HepG2 (cell line): ENCODE results near the gene UBAP2. TPM values are rescaled to one million over a fixed set of nuclear protein-coding genes. Genes with fewer than 3 reads are reported as not detected.

Experiments used
- ATAC-seq: fragments of 200-7000 bp; cut with Tn5 transposase; 3 replicates; pipeline ENCODE4 v1.9.1; 2020; ENCODE audit warnings: mild to moderate bottlenecking, moderate library complexity
- BruUV-seq: library from RNA; stranded (reverse); fragments of 400-500 nt; replicated peaks from 2 replicates; lab custom pipeline; 2021; lab: Mats Ljungman, UMichigan
- CTCF ChIA-PET: fragments of 300-600 bp; formaldehyde crosslinking; extraction: SDS; loops from one replicate; lab custom pipeline; 2021; ENCODE audit warnings: low total read pairs, inconsistent platforms, low intra/inter-chr PET ratio; lab: Yijun Ruan, JAX
- POLR2A ChIA-PET: fragments of 350-600 bp; sonication (Branson Sonifier 250); formaldehyde crosslinking; loops from one replicate; lab custom pipeline; 2020; ENCODE audit warnings: antibody characterized with exemption, inconsistent platforms; lab: Yijun Ruan, JAX
- DNase-seq: peaks from one replicate; pipeline ENCODE4 v3.0.0-alpha.2; 2015; ENCODE audit warnings: low spot score
- FAIRE-seq: peaks from 3 replicates; lab custom pipeline; 2011; peaks lifted over from hg19 to GRCh38; lab: Jason Lieb, UNC
- H2AFZ ChIP-seq: one replicate; pipeline ENCODE4 v1.6.1; 2011; ENCODE audit warnings: low read length, inconsistent platforms
- H3K27ac ChIP-seq: fragments of 300-600 bp; 3 replicates; pipeline ENCODE4 v1.8.0; 2011; ENCODE audit warnings: mixed run types, mild to moderate bottlenecking, mixed read lengths, low read length, inconsistent platforms; ENCODE audit not compliant: insufficient read depth; ENCODE audit errors: extremely low read length
- H3K27me3 ChIP-seq, 2 experiments: fragments of 200-600 bp in 1 of 2; 2 replicates in 1 of 2; 3 replicates in 1 of 2; pipeline versions ENCODE4 v1.6.0 to v1.8.0; 2011; ENCODE audit warnings: low read length in 2 of 2, mild to moderate bottlenecking in 2 of 2, moderate library complexity in 2 of 2, inconsistent platforms in 1 of 2; ENCODE audit not compliant: insufficient read depth in 2 of 2, control insufficient read depth in 1 of 2
- H3K36me3 ChIP-seq, 2 experiments: fragments of 200-600 bp in 1 of 2; replicated peaks in 1 of 2; 2 replicates in 1 of 2; 3 replicates in 1 of 2; pipeline versions ENCODE4 v1.5.1 to v1.8.0; 2011; ENCODE audit warnings: low read length in 2 of 2, inconsistent platforms in 1 of 2; ENCODE audit not compliant: insufficient read depth in 2 of 2, control insufficient read depth in 1 of 2
- H3K4me1 ChIP-seq: 2 replicates; pipeline ENCODE4 v1.5.1; 2012; ENCODE audit warnings: low read length, inconsistent platforms; ENCODE audit not compliant: insufficient read depth
- H3K4me2 ChIP-seq: 2 replicates; pipeline ENCODE4 v1.6.0; 2011; ENCODE audit warnings: low read depth, low read length, inconsistent platforms
- H3K4me3 ChIP-seq, 3 experiments: fragments of 200-600 bp in 1 of 3; sonication (generic), shearing (Covaris generic) in 1 of 3; replicated peaks in 1 of 3; 2 replicates each; pipeline ENCODE4 v1.5.1; 2011 to 2016; ENCODE audit warnings: low read length in 3 of 3, inconsistent platforms in 2 of 3, low read depth in 2 of 3, mild to moderate bottlenecking in 2 of 3, control low read depth in 1 of 3, mixed read lengths in 1 of 3; ENCODE audit not compliant: insufficient read depth in 1 of 3
- H3K79me2 ChIP-seq: one replicate; pipeline ENCODE4 v1.6.1; 2011; ENCODE audit warnings: low read length, inconsistent platforms; ENCODE audit not compliant: insufficient read depth
- H3K9ac ChIP-seq: 2 replicates; pipeline ENCODE4 v1.6.0; 2011; ENCODE audit warnings: mild to moderate bottlenecking, low read depth, low read length, inconsistent platforms; ENCODE audit not compliant: insufficient read depth
- H3K9me3 ChIP-seq: 2 replicates; pipeline ENCODE4 v1.5.1; 2012; ENCODE audit warnings: mild to moderate bottlenecking, low read length
- H4K20me1 ChIP-seq: 2 replicates; pipeline ENCODE4 v1.6.0; 2011; ENCODE audit warnings: inconsistent platforms, mild to moderate bottlenecking, low read length, moderate library complexity; ENCODE audit not compliant: insufficient read depth
- ARHGAP35 ChIP-seq: sonication (generic); formaldehyde crosslinking; IDR thresholded peaks from 2 replicates; pipeline ENCODE4 v1.9.0; 2022; ENCODE audit warnings: mild to moderate bottlenecking, inconsistent platforms, moderate library complexity, missing genetic modification reagents, borderline replicate concordance
- FOXK1 ChIP-seq: sonication (generic); formaldehyde crosslinking; IDR thresholded peaks from 2 replicates; pipeline ENCODE4 v1.4.0; 2020; ENCODE audit warnings: low read depth, missing genetic modification reagents, borderline replicate concordance
- KMT2B ChIP-seq: IDR thresholded peaks from 2 replicates; pipeline ENCODE4 v1.6.1; 2016; ENCODE audit warnings: missing genetic modification reagents, missing compliant biosample characterization
- ONECUT2 ChIP-seq: sonication (generic); formaldehyde crosslinking; IDR thresholded peaks from 2 replicates; pipeline ENCODE4 v1.4.0; 2020; ENCODE audit warnings: missing genetic modification reagents
- PHF5A ChIP-seq: IDR thresholded peaks from one replicate; pipeline ENCODE4 v1.6.1; 2018; ENCODE audit warnings: low read depth, missing genetic modification reagents; ENCODE audit not compliant: unreplicated experiment
- TBX2 ChIP-seq: sonication (generic); formaldehyde crosslinking; IDR thresholded peaks from 2 replicates; pipeline ENCODE4 v1.5.0; 2020; ENCODE audit warnings: missing genetic modification reagents, mild to moderate bottlenecking, borderline replicate concordance
- ZMYM2 ChIP-seq: sonication (generic); formaldehyde crosslinking; IDR thresholded peaks from 2 replicates; pipeline ENCODE4 v1.8.0; 2022; ENCODE audit warnings: mild to moderate bottlenecking, missing genetic modification reagents
- ZNF572 ChIP-seq: sonication (generic); formaldehyde crosslinking; IDR thresholded peaks from 2 replicates; pipeline ENCODE4 v1.5.1; 2020; ENCODE audit warnings: mild to moderate bottlenecking, missing genetic modification reagents
- WGBS: methylation state at CpG from one replicate; pipeline ENCODE4 v1.1.6; 2017; ENCODE audit warnings: low lambda C conversion rate; 5-methylcytosine and 5-hydroxymethylcytosine counted together
- in situ Hi-C: cut with HindIII; loops from 2 replicates; pipeline ENCODE4 v1.10.0; 2017; ENCODE audit warnings: low pct_unique_long_range_greater_than_20kb; ENCODE audit not compliant: extremely low pct_ligation_motif_present
- intact Hi-C: fragments of 100-400 bp; cut with micrococcal nuclease; formaldehyde crosslinking; loops from one replicate; pipeline ENCODE4 v1.10.0; 2022; ENCODE audit not compliant: unreplicated experiment
- polyA plus RNA-seq, 8 experiments: library from polyadenylated mRNA; depleted of rRNA in 3 of 8; stranded (reverse) in 7 of 8; unstranded in 1 of 8; fragments of >200 nt; fragmentation: Illumina TruSeq in 4 of 8; extraction: Trizol in 4 of 8; gene quantifications; 2 replicates each; pipeline versions ENCODE4 v1.2.1 to v1.2.3, GENCODE V29; 2011 to 2016; ENCODE audit warnings: low read depth in 4 of 8, missing spikeins in 1 of 8, mixed read lengths in 1 of 8; ENCODE audit not compliant: insufficient read depth in 1 of 8
- total RNA-seq, 5 experiments: library from RNA; depleted of rRNA; stranded (reverse); fragments of >200 nt; fragmentation: Illumina TruSeq; extraction: Trizol; gene quantifications; 2 replicates each; pipeline ENCODE4 v1.2.3, GENCODE V29; 2016; ENCODE audit warnings: low read depth in 1 of 5
- TF ChIP-seq, protein P1 (sequence below): sonication (generic); formaldehyde crosslinking; IDR thresholded peaks from 2 replicates; pipeline ENCODE4 v1.4.0; 2020; ENCODE audit warnings: mild to moderate bottlenecking, low read depth, missing genetic modification reagents
- TF ChIP-seq, protein P2 (sequence below): sonication (generic); formaldehyde crosslinking; IDR thresholded peaks from 2 replicates; pipeline ENCODE4; 2020; ENCODE audit warnings: missing genetic modification reagents, mild to moderate bottlenecking, borderline replicate concordance

Gene UBAP2
- total and polyA plus RNA-seq, 2 of the 13 experiments (the other 11 are each of a cell fraction or from before 2014, with no cell fraction given): 19.0 to 22.0 TPM

DNA sequence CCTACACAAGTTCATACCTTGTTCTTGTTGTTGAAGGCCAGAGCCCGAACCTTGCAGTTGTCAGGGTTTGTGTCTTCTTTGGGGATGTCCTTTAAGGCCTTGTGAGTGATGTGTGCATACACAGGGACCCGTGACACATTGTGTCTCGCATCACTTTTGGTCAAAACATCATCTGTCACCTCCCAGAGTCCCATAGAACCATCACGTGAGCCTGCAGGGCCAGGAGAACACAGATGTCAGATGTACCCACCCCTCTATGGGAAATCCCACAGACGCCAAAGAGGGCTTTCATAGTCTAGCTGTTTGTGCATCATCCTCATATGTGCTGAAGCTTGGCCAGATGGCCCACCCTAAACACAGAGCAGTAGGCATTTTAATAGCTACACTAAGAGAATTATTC lies 49.6 kb upstream of the UBAP2 start:
- Histone ChIP-seq H3K36me3 (peaks cover 27 to 54% of the 10 kb centered on the region in 2 experiments), H3K9me3 (no peaks in the 10 kb centered on the region), H3K79me2 (no peaks in the 10 kb centered on the region), H4K20me1 (no peaks in the 10 kb centered on the region), H3K4me2 (no peak overlapping the region), H3K4me1 (no peaks in the 10 kb centered on the region), H3K4me3 (no peak overlapping the region), H3K27me3 (no peaks in the 10 kb centered on the region), H2AFZ (no peak overlapping the region), H3K27ac (no peak overlapping the region), H3K9ac (no peak overlapping the region)
- FAIRE-seq (no peak), ATAC-seq (no peak), DNase-seq (no peak)
- in situ Hi-C loops (no loop called here), intact Hi-C loops (no loop called here)
- POLR2A ChIA-PET: no interaction called here
- WGBS: 98% methylated on average over 4 of the region's 5 CpGs
- CTCF ChIA-PET: no interaction called here
- no TSS peak for BruUV-seq
- TF ChIP-seq PHF5A (CRISPR knock-in tag): no peak
- no peak for TF ChIP-seq FOXK1 (CRISPR knock-in tag)
- TF ChIP-seq, protein P1, sequence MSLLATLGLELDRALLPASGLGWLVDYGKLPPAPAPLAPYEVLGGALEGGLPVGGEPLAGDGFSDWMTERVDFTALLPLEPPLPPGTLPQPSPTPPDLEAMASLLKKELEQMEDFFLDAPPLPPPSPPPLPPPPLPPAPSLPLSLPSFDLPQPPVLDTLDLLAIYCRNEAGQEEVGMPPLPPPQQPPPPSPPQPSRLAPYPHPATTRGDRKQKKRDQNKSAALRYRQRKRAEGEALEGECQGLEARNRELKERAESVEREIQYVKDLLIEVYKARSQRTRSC: no peak
- no peak for TF ChIP-seq KMT2B (CRISPR knock-in tag)
- no peak for TF ChIP-seq ZMYM2 (CRISPR knock-in tag)
- TF ChIP-seq ARHGAP35: no peak
- no peak for TF ChIP-seq ONECUT2 (CRISPR knock-in tag)
- TF ChIP-seq TBX2: no peak
- no peak for TF ChIP-seq ZNF572 (CRISPR knock-in tag)

DNA sequence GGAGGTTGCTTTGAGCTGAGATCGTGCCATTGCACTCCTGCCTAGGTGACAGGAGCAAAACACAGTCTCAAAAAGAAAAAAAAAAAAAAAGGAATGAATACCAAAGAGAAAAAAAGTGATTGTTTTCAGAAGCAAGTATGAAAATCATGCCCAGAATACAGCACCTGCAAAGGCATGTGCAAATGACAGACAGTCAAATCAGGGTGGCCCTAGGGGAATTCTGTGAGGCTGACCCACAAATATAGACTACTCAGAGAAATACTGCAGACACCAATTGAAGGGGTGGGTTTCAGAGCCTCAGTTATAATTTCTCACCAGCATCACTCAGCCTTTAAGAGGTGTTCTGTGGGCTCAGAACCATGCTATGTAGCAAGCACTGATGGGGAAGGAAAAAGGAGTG lies 49.2 kb upstream of the UBAP2 start:
- CTCF ChIA-PET: no interaction called here
- no peak for DNase-seq
- TF ChIP-seq, protein P2, sequence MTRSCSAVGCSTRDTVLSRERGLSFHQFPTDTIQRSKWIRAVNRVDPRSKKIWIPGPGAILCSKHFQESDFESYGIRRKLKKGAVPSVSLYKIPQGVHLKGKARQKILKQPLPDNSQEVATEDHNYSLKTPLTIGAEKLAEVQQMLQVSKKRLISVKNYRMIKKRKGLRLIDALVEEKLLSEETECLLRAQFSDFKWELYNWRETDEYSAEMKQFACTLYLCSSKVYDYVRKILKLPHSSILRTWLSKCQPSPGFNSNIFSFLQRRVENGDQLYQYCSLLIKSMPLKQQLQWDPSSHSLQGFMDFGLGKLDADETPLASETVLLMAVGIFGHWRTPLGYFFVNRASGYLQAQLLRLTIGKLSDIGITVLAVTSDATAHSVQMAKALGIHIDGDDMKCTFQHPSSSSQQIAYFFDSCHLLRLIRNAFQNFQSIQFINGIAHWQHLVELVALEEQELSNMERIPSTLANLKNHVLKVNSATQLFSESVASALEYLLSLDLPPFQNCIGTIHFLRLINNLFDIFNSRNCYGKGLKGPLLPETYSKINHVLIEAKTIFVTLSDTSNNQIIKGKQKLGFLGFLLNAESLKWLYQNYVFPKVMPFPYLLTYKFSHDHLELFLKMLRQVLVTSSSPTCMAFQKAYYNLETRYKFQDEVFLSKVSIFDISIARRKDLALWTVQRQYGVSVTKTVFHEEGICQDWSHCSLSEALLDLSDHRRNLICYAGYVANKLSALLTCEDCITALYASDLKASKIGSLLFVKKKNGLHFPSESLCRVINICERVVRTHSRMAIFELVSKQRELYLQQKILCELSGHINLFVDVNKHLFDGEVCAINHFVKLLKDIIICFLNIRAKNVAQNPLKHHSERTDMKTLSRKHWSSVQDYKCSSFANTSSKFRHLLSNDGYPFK (CRISPR knock-in tag): no peak
- TF ChIP-seq, all 625 proteins: peak for 0
- FAIRE-seq (no peak), ATAC-seq (no peak)
- in situ Hi-C loops: no loop called here
- no peak overlapping the region for H2AFZ ChIP-seq
- intact Hi-C loops: no loop called here
- peaks cover 27 to 58% of the 10 kb centered on the region in 2 experiments for H3K36me3 ChIP-seq
- H3K27ac ChIP-seq: no peak overlapping the region
- 100% methylated on average over 1 of the region's 1 CpG for WGBS
- POLR2A ChIA-PET: no interaction called here
- H3K9ac ChIP-seq: no peak overlapping the region
- BruUV-seq: no TSS peak
- H3K4me2 ChIP-seq: no peak overlapping the region
- H3K79me2 ChIP-seq: no peaks in the 10 kb centered on the region
- H3K9me3 ChIP-seq: no peaks in the 10 kb centered on the region
- H4K20me1 ChIP-seq: no peaks in the 10 kb centered on the region
- H3K4me3 ChIP-seq: no peak overlapping the region
- H3K27me3 ChIP-seq: no peaks in the 10 kb centered on the region
- no peaks in the 10 kb centered on the region for H3K4me1 ChIP-seq
